Tibial artery (tissue), 4 donors: Measurements from ENCODE around the gene DAB2.

Source experiments
- DNase-seq, 2 donors: peaks; one replicate each; pipeline ENCODE4 v3.0.0-alpha.2; 2019
- H3K27ac ChIP-seq, 2 donors: fragments of 200-600 bp; sonication (generic) in 1 of 2; 1 replicate in 1 of 2; 2 replicates in 1 of 2; pipeline ENCODE4 v1.5.1; 2018 to 2019; ENCODE audit warnings: mild to moderate bottlenecking in 1 of 2
- H3K27me3 ChIP-seq, 2 donors: fragments of 200-600 bp; sonication (generic) in 1 of 2; one replicate each; pipeline versions ENCODE4 v1.5.1 to v1.6.0; 2016 to 2019
- H3K36me3 ChIP-seq, 3 donors: fragments of 200-600 bp; sonication (generic) in 2 of 3; one replicate each; pipeline ENCODE4 v1.5.1; 2016 to 2019; ENCODE audit warnings: mild to moderate bottlenecking in 2 of 3
- H3K4me1 ChIP-seq, 4 donors: fragments of 200-600 bp; sonication (generic) in 2 of 4; 1 replicate in 3 of 4; 2 replicates in 1 of 4; pipeline ENCODE4 v1.5.1; 2016 to 2019
- H3K4me3 ChIP-seq, 2 donors: fragments of 200-600 bp; sonication (generic) in 1 of 2; 1 replicate in 1 of 2; 2 replicates in 1 of 2; pipeline ENCODE4 v1.5.1; 2018 to 2019; ENCODE audit warnings: mild to moderate bottlenecking in 2 of 2
- H3K9me3 ChIP-seq, 3 donors: fragments of 200-600 bp; sonication (generic) in 1 of 3; one replicate each; pipeline ENCODE4 v1.5.1; 2016 to 2019
- intact Hi-C: fragments of 100-400 bp; cut with DNase I; formaldehyde crosslinking; loops from one replicate; pipeline ENCODE4 v1.15.0; 2023; ENCODE audit warnings: low total_unique reads
- TF ChIP-seq, protein P1 (sequence below), 2 experiments: fragments of 200-600 bp in 1 of 2; fragments of 450-650 bp in 1 of 2; IDR thresholded peaks; one replicate each; pipeline ENCODE4 v1.5.1; 2017 to 2019; ENCODE audit warnings: antibody characterized with exemption in 2 of 2, mild to moderate bottlenecking in 1 of 2, moderate library complexity in 1 of 2

DAB2 gene

DNA sequence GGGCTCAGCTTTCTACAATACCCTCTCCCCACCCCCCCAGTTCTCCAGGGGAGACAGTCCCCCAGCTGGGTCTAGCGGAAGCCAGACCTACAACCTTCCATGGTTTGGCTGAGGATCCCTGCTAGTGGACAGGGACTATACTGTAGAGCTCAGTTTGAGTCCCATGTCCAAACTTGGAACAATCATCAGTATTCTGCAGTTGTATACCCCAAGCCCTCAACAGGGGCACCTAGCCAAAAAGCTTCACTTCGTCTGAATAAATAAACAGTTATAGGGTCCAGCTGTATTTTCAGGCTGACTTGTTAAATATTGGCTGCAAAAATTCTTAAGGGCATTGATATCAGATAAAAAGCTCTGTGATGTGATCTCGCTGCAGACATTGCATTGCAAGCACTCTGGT, 45.1 kb downstream of the DAB2 start:
- TF ChIP-seq, protein P1, sequence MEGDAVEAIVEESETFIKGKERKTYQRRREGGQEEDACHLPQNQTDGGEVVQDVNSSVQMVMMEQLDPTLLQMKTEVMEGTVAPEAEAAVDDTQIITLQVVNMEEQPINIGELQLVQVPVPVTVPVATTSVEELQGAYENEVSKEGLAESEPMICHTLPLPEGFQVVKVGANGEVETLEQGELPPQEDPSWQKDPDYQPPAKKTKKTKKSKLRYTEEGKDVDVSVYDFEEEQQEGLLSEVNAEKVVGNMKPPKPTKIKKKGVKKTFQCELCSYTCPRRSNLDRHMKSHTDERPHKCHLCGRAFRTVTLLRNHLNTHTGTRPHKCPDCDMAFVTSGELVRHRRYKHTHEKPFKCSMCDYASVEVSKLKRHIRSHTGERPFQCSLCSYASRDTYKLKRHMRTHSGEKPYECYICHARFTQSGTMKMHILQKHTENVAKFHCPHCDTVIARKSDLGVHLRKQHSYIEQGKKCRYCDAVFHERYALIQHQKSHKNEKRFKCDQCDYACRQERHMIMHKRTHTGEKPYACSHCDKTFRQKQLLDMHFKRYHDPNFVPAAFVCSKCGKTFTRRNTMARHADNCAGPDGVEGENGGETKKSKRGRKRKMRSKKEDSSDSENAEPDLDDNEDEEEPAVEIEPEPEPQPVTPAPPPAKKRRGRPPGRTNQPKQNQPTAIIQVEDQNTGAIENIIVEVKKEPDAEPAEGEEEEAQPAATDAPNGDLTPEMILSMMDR (IDR thresholded peaks at IDR 0.05): no peak
- intact Hi-C loops: loop anchor here (2.0 kb wide), 1 partner anchor 171 kb away; no protein-coding TSS in a partner anchor
- DNase-seq: no peak

DNA sequence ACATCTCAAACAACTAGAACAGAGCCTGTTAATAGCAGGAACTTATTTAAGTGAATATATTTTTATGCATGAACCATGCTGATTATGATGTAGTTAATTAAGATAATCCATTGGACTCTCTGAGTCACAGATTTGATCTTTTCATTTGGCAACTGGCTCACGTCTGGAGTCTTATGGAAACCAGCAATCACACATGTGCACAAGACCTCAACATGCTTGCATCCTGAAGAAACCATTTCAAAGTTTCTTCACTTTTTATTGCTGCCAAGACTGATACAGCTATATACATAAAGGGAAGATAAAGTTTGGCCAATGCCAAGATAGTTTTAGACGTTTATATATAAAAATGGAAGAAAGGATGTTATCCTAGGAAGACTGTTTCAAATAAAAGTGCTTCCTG, 47.2 kb downstream of the DAB2 start:
- TF ChIP-seq, protein P1 (IDR thresholded peaks at IDR 0.05): no peak
- intact Hi-C loops: loop anchor here (2.0 kb wide), 1 partner anchor 173 kb away; no protein-coding TSS in a partner anchor
- H3K36me3 ChIP-seq: peaks cover 29 to 83% (median 80%) of the 10 kb centered on the region in 3 donors
- H3K4me3 ChIP-seq: no peak overlapping the region
- no peaks in the 10 kb centered on the region for H3K4me1 ChIP-seq
- H3K27me3 ChIP-seq: no peaks in the 10 kb centered on the region
- H3K9me3 ChIP-seq: no peaks in the 10 kb centered on the region
- H3K27ac ChIP-seq: no peak overlapping the region
- no peak for DNase-seq

More for the DNA sequence above, 45.1 kb downstream of the DAB2 start:
- Histone ChIP-seq H3K4me3 (no peak overlapping the region), H3K4me1 (no peaks in the 10 kb centered on the region), H3K9me3 (no peaks in the 10 kb centered on the region), H3K27me3 (no peaks in the 10 kb centered on the region), H3K27ac (no peak overlapping the region), H3K36me3 (peaks cover 22 to 79% (median 78%) of the 10 kb centered on the region in 3 donors)

DNA sequence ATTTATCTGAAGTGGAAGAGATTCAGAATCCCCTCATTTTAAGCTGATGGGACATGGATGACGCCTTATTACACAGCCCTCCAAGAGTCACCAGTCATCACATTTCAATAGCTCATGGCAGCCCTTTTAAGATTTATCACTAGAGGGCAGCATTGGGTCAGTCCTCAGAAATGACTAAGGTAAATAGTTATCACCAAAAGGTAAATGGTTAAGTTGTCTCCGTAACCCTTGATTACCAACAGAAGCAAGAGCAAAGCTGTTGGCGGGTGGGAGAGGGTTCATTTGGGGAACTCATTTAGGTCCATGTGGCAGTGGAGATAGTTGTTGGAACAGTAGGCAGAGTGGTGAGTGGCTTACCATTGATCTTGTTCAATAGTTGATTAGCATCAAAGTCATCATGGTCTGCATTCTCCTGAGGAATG, 48.5 kb downstream of the DAB2 start:
- TF ChIP-seq, protein P1 (IDR thresholded peaks at IDR 0.05): peak; percentile 70 to 76
- Histone ChIP-seq H3K36me3 (peaks cover 22 to 83% (median 82%) of the 10 kb centered on the region in 3 donors), H3K27me3 (no peaks in the 10 kb centered on the region), H3K27ac (no peak overlapping the region), H3K4me1 (no peaks in the 10 kb centered on the region), H3K9me3 (no peaks in the 10 kb centered on the region), H3K4me3 (no peak overlapping the region)
- DNase-seq: no peak
- intact Hi-C loops: no loop called here

DNA sequence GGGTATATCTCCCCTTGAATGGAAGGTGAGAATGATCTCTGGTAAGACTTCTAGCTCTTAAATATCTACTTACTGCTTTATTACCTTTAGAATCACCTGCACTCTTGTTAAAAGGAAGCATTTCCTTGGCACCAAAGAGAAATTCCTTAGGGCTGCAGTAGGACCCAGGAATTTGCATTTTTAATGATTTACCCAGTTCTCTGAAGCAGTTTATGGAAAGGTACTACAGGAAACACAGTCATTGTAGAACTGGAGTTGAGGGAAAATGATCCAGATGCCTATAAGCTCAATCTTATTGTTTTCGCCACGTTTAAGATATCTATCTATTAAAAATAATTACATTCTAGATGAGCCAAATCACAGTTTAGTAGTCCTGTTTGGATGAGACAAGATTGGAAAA, 51.0 kb downstream of the DAB2 start:
- H3K9me3 ChIP-seq: no peaks in the 10 kb centered on the region
- TF ChIP-seq, protein P1 (IDR thresholded peaks at IDR 0.05): no peak
- no peak overlapping the region for H3K27ac ChIP-seq
- H3K36me3 ChIP-seq: peaks cover 22 to 79% (median 78%) of the 10 kb centered on the region in 3 donors
- no peak overlapping the region for H3K4me3 ChIP-seq
- H3K4me1 ChIP-seq: no peaks in the 10 kb centered on the region
- H3K27me3 ChIP-seq: no peaks in the 10 kb centered on the region
- intact Hi-C loops: no loop called here
- DNase-seq: no peak

DNA sequence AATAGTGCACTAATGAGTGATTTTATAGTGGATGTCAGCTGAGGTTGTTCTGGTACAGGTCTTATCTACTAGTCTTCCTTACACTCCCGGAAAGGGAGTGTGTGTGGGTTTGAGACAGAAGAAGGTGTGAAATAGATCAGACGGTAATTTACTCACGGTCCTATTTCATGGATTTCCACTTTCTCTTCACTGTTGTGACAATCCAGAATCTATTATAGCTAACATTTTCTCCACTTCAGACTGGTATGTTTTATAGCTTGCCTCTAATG, 53.5 kb downstream of the DAB2 start:
- Histone ChIP-seq H3K4me1 (no peaks in the 10 kb centered on the region), H3K9me3 (no peaks in the 10 kb centered on the region), H3K4me3 (no peak overlapping the region), H3K27ac (no peak overlapping the region), H3K36me3 (peaks cover 22 to 60% (median 58%) of the 10 kb centered on the region in 3 donors), H3K27me3 (no peaks in the 10 kb centered on the region)
- intact Hi-C loops: no loop called here
- TF ChIP-seq, protein P1 (IDR thresholded peaks at IDR 0.05): no peak
- no peak for DNase-seq
